Measurements from ENCODE around the gene KCNJ6.
A peak's percentile ranks its signal among the peaks of the same experiment; 100 is the strongest.
"Not testable (repeated sequence)": the region's sequence is repeated elsewhere in the genome, so short reads cannot be mapped to it uniquely, and the experiment has no call there.

The KCNJ6 gene, protein sequence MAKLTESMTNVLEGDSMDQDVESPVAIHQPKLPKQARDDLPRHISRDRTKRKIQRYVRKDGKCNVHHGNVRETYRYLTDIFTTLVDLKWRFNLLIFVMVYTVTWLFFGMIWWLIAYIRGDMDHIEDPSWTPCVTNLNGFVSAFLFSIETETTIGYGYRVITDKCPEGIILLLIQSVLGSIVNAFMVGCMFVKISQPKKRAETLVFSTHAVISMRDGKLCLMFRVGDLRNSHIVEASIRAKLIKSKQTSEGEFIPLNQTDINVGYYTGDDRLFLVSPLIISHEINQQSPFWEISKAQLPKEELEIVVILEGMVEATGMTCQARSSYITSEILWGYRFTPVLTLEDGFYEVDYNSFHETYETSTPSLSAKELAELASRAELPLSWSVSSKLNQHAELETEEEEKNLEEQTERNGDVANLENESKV

DNA sequence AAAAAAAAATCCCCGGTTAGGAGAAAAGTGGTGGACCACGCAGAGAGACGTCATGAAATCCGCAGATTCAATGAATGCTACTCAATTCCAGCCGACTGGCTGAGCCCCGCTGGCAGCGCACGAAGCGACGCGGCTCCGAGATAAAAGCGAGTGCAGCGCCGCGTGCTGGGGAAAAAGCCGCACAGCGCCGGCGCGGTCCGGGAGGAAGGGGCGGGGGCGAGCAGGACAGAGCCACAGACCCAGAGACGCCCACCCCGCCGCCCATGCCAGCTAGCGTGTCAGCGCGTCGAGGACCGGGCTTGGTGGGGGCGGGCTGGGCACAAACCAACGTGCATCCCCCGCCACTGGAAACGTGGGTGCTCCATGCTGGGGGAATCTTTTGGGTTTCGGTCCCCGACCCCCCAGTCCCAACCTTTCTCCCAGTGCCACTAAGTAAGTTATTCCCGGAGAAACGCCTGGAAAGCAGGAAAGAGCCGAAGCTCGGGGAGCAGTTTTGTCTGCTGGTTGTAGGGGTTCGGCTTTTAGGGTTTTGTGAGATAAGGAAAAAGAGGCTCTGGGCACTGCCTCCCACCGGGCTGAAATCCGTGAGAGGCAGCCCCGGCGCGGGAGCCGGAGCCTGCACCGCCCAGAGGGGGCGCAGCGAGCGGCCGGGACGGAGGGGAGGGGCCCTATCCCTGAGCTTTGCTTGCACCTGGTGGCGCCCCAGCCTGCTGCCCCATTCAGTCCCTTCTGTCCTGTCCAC lies at the start of gene KCNJ6:
Gene KCNJ6, minus strand, starts transcription at position 148 of the 742 bp plus-strand sequence. CDS start 75,775 bp downstream, outside the sequence.
- DNase-seq, result peak; percentile 75 to 85

DNA sequence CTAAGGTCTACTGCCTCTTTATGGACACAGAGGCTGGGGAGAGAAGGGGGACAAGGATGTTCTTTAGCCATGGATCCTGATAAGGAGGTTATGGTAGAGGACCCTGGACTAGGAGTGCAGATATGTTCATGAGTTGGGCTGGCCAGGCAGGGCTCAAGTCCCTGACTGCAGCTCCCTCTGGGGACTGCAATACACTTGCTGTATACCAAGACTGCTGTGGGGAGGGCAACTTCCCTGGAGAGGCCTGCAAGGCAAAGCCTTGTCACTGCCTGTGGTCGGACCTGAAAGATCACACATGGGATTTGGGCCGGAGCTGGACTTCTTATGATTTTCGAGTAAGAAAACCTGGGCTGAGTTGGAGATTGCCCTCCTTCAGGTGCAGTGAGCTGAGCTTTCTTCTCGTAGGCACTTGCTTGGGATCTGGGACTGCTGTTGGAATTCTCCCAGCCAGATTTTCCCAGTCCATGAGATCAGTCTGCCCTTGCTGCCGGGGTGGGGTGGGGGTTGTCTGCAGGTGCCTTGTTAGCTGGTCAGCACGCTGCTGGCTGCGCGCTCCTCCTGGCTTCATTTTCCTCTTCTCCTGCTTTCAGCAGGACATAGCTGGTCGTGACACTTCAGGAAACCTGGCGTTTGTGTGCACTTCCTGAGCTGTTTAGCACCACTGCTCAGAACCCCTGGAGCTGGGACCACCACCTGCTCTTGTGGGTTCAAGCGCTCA lies 49.0 kb upstream of the KCNJ6 start:
- DNase-seq, result no peak

DNA sequence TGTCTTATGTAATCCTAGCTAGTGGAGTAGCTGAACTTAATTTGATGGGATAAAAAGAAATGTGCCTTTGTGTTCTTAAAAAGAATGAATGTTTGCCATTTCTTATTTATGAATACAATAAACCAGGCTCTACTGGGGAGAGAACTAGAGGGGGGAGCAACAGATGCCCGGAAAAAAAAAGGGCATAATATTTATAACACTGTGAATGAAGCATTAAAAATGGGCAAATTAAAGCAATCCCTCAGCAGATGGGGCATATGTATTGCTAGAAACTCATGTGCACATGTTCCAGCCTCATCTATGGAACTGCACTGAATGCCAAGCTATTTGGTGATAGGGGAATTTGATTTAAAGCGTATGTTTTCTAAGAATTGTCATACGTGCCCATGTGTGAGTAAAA lies 42.3 kb upstream of the KCNJ6 start:
- no peak for DNase-seq

DNA sequence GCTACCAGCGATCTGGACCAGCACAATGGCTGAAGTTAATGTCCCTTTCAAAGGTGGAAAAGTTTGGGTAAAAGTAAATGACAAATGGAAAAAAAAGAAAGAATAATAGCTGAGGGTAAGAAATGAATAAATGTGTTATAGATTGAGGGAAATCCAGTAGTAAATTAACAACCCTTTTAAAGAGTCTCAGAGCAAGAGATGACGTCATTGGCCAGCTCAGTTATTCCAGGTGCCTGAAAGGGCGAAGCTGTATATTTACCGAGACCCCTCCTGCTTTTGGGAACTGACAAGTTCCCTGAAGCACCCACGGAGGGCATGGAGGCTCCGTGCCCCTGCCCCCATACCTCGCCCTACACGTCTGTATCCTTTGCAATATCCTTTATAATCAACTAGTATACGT lies 40.5 kb upstream of the KCNJ6 start:
- DNase-seq, result no peak

DNA sequence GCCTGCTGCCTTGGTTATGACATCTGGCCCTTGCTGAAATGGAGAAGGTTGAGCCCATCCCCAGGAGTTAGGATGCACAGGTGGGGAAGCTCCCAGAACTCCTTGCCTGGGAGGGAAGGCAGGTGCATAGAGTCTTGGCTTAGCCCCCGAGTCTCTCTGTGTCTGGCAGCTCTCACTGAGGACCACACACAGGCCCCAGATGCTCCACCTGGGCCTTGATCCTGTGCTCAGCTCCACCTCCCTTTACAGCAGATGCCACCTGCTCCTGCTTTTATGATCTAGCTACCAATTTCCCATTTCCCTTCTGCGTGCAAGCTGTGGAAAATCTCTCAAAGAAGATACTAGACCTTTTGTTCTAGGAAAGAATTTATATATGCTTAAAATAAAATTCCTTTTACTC lies 28.8 kb upstream of the KCNJ6 start:
- no peak for DNase-seq

DNA sequence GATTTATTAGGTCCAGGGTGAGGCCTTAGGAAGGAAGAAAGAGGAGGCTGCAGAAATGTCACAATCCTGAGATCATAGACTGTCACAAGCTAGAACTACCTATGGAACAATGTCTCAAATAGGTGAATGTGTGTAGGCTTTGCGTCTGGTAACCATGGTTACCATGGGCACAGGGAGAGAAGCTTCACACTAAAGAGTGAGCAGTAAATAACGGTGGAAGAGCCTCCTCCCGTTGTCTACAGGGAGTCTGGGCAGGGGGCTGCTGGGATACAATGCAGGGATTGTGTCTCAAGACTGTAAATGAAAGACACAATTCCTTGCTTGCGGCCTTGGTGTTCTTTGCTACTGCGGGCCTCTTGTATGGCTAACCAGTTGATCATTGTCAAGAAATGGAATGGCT lies 28.2 kb upstream of the KCNJ6 start:
- DNase-seq, result no peak

DNA sequence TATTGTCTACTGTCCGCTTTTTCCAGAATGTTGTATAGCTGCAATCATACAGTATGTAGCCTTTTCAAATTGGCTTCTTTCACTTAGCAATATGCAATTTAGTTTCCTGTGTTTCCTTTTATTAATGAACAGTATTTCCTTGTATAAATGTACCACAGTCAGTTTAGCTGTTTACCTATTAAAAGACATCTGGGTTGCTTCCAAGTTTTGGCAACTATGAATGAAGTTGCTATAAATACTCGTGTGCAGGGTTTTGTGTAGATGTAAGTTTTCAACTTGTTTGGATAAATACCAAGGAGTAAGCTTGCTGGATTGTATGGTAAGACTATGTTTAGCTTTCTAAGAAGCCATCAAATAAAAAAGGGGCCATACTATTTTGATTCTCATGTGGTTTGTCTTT lies 24.4 kb upstream of the KCNJ6 start:
- DNase-seq, result no peak

DNA sequence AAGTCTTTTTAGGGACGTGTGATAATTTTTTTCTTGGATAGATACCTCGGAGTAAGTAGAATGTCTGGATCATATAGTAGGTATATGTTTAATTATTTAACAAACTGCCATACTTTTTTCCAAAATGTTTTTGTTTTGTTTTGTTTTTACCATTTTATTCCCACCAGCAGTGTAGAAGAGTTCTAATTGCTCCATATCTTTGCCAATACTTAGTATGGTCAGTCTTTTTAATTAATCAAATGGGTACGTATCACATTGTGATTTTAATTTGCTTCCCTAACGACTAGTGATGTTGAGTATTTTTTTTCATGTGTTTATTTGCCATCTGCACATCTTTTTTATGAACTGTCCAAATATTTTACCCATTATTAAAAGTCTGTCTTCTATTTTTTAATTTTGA lies 23.6 kb upstream of the KCNJ6 start:
- no peak for DNase-seq

DNA sequence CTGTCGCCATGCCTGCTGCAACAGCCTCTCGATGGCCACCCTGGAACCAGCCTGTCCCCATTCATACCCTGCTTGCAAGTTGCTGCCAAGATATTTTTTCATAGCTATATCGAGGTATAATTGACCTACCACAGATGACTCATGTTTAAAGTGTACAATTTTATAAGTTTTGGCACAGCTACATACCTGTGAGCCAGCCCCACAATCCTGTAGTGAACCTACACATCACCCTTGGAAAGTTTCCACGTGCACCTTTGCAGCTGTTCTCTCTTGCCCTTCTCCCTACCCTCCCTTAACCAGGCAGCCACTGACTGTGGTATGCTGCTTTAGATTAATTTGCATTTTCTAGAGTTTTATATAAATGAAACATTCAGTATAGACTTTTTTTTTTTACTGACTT lies 23.0 kb upstream of the KCNJ6 start:
- DNase-seq, result no peak

DNA sequence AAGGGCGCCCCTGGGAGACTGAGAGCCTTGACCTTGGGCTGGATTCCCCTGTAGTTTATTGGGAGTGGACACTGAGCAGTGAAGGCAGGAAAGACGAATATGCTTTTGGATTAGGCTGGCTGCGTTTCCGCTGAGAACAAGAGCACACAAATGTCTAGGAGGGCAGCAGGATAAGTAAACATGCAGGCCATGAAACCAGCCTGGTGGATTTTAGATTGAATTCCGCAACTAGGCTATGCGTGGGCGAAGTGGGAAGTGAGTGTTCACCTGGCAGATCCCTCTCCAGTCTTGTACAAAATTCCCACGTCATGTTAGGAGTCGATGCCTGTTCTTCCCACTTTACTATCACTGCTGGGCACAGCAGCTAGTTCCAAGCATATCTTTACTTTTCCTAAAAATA lies 21.4 kb upstream of the KCNJ6 start:
- no peak for DNase-seq

DNA sequence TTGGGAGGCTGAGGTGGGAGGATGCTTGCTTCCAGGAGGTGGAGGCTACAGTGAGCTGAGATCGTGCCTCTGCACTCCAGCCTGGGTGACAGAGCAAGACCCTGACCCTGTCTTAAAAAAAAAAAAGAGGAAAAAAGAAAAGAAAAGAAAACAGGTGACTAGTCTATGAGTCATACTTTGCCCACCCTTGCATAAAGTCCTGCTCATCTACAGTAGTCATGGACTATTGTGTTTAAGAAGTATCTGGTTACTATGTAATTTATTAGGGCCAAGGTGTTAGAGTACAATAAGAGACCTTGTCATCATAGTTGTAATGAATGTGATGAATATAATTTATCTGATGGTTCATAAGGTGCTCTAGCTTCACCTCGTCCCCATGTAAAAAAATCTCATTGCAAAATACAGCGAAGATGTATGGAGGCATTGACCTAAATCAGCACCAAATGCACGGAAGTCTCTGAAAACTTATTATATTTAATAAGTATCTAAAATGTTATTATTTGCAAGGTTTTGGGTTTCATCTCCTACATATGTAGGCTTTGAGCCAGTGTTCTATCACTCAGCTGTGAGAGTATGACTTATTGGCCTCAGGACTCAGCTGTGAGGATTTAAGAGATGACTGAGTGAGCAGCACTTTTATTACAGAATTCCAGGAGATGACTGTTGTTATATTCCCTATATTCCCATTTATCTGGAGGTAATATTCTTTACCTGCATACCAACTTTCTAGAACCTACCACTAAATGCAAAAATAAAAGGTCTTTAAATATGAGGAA lies 19.9 kb upstream of the KCNJ6 start:
- DNase-seq, result no peak

DNA sequence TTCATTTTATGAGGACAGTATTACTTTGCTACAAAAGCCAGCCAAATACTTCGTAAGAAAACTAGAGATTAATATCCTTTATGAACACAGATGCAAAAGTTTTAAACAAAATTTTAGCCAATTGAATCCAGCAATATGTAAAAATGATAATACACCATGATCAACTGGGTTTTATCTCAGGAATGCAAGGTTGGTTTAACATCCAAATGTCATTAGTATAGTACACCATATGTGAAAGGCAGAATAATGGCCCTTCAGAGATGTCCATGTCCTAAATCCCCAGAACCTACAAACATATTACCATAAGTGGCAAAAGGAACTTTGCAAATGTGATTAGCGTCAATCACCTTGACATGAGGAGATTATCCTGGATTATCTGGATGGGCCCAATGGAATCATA lies 16.7 kb upstream of the KCNJ6 start:
- DNase-seq, result no peak

DNA sequence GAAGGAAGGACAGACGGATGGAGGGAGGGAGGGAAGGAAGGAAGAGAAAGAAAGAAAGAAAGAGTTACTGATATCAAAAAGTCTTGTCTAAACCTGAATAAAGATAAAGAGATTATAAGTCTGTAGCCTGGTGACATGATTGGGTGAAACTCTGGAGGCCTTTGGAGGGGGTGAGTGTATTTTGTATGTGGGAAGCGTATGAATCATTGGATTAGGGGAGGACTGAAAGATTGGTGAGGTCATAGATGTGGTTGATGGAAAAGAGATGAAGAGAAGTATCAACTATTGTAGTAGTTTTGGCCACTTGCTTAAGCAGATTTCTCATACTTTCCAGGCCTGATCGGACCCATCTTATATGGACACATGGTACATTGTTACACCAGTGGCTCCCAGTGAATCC lies 11.5 kb upstream of the KCNJ6 start:
- DNase-seq, result no peak

DNA sequence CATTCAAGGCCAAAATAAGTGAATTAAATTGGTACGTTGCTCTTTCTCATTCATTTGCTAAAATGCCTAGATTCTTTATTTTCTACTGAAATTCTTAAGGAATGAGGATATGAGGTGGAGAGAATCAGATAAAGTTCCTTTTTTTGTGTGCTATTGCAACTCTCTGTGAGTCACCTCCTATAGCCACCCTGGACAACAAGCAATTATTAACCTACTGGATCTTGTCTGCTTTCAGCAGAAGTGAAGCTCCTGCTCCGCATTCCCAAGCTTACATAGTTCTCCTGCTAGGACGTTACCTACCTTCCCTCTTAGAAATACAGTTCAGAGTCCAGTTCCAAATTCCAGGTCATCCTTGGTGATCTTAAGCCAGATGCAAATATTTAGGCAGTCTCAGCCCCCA lies 4.8 kb upstream of the KCNJ6 start:
- no peak for DNase-seq

DNA sequence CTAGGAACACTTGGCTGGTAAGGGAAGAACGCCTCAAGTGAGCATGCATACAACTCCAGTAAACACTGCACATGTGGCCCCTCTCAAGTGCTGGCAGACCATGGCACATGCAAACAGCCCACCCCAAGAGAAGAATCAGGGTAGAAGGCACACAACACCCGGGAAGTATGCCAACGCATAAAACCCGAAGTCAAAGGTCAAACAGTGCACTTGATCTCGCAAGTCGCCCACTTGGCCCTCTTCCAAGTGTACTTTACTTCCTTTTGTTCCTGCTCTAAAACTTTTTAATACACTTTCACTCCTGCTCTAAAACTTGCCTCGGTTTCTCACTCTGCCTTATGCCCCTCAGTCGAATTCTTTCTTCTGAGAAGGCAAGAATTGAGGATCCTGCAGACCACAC lies 4.0 kb upstream of the KCNJ6 start:
- DNase-seq, result not testable (repeated sequence)

DNA sequence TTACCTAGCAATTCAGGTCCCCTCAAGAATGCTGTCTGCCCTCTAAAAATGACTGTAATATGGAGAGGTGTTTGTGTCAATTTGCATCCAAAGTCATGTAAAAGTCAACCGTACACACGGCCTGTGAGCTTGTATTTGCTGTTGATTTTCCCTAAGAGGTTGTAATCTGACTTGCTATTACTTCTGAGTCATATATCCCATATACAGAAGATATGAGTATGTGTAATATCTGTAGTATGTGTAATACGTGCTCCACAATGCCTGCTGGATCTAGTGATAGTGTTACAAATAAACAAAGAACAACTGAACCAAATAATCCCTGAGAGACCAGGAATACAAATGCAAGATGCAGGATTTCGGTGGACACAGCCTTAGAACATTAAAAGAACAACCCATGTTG lies 1.4 kb upstream of the KCNJ6 start:
- no peak for DNase-seq

DNA sequence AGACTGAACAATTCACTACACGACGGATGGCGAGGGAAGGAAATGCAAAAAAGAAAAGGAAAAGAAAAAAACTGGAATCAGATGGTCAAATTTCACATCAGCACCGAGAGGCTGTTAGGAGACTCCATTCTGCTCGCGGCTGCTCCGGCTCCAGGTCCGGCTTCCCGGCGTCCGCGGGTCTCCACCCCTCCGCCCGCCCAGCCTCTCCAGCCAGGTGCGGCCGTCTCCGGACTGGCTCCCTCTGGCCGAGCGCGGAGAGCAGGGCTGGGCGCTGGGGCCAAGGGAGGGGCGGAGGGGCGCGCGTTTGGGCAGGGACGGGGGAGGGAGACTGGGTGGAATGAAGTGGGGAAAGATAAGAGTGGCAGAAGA lies 332 bp downstream of the KCNJ6 start:
- peak in 1 of 2 experiments; percentile 69 for DNase-seq

DNA sequence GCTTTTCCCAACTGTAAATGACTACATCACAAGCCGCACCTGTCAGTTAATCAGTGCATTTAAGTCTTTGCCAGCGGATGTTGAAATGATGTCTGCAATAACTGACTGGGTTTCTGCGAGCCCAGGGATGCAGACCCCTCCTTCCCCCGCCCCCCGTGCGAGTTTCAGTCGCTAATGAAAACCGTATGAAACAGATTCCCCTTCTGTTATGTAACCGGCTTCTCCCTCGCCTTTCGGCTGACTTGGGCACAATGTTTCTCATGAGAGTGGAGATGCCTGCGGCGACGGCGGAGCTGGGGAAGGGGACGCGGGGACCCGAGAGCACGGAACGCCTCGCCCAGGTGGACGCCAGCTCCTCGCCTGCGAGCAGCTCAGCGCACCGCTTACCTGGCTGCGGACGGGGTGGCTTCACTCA lies 753 bp downstream of the KCNJ6 start:
- no peak for DNase-seq

DNA sequence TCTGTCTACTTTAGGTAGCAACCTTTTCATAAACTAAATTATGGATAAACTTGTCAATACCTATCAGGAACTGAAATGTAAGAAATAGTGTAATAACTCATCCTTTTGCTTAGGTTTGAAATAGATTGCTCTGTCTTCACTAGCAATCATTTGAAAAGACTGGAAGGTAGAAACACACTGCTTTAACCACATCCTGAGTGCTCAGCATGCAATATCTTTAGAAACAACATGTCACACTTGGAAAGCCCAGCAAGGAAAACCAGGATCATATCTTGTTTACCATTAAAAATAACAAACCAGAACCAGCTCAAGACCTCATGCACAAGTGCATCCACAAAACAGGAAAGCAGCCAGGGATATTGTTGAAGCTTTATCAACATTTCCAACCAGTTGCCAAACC lies 3.6 kb downstream of the KCNJ6 start:
- no peak for DNase-seq

DNA sequence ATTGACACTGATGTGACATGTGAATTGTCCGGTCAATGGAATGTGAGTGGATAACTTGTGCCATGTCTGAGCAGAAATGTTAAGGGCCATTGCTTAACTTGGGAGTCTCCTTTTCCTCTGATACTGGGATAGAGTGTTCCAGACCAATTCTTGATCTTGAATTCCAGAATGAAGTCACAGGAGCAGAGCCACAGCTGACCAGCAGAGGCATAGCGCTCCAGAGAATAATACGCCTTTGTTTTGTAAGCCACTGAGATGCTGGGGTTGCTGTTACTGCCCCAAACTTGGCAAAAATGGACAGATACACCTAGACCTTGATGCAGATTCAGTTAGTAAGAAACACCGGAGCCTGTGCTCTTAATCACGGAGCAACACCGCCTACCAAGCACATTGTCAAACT lies 6.3 kb downstream of the KCNJ6 start:
- no peak for DNase-seq

DNA sequence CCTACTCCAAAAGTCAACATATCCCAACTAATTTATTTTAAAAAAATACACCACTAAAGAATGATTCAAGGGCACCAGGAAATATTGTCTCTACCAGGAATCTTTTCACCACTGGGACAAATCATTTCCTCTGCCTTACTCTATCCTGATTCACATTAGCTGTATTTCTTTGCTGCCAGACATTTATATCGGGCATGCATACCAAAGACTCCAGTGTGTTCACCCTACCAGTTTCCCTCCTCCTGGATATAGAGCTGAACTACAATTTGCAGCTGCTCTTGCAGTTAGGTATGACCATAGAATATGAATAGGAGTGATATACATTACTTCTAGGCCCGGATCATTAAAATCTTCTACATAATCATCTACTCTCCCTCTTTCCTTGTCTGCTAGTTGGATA lies 7.6 kb downstream of the KCNJ6 start:
- DNase-seq, result no peak

DNA sequence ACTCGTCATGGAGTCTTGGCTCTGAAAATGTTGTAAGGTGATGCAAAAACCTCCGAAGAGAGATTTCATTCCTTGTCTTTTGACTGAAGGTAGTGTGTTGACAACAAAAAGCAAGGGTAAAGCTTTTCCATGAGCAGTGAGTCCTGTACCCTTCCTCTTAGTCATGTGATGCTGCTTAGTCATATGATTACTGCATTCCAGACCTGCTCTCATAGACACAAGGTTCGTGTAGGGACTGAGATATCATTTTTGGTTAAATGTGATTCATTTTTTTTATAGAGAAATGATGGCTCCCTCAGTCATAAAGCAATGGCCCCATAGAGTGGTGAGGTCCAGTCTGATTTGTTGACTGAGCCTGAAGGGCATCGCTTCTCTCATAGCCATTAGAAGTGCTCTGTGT lies 9.2 kb downstream of the KCNJ6 start:
- no peak for DNase-seq

DNA sequence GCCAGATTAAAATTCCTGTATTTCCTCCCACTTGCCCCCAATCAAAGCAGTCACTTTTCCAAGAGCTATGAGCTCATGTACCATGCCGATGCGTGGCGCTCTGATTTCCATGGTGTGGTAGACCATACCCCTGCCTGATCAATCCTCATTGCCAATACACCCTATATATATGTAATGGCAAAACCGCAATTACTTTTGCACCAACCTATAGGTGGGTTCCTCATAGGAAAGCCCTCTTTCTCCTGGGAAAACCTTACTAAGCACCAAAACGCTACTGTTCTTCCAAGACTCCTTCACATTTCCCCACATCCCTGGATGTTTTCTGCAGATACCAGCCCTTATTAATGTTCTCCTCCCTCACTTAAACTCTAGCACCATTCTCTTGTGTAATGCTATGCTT lies 11.0 kb downstream of the KCNJ6 start:
- DNase-seq, result no peak

Data from NCI-H1930 (cell line).